DMS114 treated with DMSO at 0.1 percent for 48 hours (cell line): ENCODE measurements around the gene SGK2.

Experiments
- DNase-seq: peaks from one replicate; lab custom pipeline; 2025; ENCODE audit not compliant: unreplicated experiment; lab: John Stamatoyannopoulos, UW

SGK2 gene

DNA sequence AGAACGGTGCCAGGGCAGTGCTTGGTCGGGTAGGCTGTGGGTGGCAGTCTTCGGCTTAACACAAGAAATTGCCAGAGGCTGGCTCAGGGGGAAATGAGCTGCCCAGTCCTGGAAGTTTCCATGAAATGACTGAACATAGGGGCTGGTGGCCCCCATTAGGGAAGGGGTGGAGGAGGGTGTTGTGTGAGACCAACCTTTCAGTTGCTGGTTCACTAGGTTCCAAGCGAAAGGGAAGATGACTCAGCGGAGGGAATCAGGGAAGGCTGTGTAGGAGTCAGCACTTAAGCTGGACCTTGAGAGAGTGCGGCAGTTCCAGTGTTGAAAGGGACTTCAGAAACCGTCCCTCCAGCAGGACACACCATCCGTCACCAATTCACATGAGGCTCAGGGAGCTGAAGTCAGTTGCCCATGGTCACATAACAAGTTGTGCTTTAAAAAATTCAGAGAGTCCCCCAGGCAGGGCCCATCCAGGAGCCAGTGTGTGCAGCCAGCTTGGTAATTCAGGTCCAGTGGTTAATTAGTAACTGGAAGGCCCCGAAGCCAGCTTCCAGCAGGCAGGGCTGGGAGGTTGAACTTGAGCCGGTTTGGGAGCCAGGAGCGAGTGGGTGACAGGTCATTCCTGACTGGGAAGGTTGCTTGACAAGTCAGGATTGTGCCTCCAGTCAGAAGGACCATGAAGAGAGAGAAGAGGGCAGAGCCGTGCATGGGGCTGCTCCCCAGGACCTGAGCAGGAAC, at the start of gene SGK2:
SGK2 (plus strand) TSS at position 616 of the 735 bp plus-strand sequence. CDS start 7,469 bp downstream, outside the sequence.
- DNase-seq = no peak

DNA sequence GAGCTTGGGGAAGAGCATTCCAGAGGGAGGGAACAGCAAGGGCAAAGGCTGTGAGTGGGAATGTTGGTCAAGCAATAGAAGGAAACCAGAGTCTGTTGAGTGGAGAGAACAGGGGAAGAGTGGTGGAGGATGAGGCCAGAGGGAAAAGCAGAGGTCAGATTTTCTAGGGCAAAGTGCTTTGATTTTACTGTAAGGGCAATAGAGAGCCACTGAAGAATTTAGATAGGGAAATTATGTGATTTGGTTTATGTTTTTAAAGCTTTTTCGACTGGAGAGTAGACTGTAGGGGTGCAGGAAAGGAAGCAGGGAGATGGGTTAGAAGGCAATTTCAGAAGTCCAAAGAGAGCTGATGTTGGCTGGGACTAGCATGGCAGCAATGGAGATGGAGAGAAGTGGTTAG, 46.9 kb upstream of the SGK2 start:
- no peak for DNase-seq

DNA sequence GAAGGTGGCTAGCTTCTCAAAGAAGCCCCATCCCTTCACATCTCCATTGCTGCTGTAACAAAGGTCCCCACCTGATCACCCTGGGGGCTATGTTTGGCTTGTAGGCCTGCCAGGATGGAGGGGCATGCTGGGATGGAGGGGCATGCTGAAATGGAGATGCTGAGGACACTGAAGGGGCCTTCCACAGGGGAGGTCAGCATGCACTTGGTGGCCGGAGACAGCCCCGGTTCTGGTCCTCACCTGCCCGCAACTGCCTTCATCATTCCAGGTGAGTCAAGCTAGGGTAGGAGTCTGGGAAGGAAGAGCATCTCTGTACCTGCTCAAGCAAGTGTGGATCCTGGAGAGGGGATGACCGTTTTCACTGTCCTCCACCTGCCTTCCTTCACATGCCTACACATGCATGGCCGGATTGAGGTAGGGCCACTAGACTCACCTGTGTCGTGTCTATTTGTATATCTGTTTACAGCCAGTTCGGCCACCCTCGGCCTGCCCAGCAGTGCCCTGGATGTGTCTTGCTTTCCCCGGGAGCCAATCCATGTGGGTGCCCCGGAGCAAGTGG, 45.4 kb upstream of the SGK2 start:
- DNase-seq = no peak

DNA sequence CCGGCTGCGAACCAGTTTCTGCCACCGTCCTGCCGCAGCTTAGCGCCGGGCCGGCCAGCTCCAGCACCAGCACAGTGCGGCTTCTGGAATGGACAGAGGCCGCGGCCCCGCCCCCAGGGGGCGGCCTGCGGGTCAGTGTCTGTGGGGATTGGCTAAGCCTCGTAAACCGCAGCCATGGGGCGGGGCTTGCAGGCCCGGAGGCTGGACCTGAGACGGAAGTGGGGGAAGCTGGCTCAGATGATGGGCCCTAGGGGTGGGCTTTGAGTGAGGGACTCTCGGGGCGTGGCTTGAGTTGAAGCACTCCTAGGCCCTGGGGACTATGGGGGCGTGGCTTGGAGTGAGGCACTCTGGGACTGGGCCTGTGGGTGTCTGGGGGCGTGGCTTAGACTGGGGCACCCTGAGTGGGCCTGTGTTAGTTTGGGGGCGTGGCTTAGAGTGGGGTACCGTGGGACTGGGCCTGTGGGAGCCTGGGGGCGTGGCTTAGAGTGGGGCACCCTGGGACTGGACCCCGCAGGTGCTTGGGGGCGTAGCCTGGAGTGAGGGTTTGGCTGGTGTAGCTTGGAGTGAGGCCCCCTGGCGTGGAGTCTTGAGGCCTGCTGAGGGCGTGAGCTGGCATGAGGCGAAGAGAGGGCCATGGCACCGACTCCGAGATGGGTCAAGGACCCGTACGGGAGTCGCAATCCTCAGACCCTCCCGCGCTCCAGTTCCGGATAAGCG, 44.7 kb upstream of the SGK2 start:
- peak; percentile 90 for DNase-seq

DNA sequence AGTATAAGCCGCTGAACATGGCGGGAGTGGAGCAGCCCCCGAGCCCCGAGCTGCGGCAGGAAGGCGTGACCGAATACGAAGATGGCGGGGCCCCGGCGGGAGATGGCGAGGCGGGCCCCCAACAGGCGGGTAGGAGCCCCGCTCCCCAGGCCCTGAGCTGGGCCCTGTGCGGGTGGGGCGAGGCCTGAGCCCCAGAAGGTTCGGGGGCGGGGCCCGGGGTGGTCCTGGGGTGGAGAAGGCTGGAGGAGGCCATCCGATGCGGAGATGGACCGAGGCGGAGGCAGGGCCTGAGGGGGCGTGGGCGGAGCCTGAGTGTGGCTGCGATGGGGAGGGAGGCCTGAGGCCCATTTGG, 44.2 kb upstream of the SGK2 start:
- no peak for DNase-seq

DNA sequence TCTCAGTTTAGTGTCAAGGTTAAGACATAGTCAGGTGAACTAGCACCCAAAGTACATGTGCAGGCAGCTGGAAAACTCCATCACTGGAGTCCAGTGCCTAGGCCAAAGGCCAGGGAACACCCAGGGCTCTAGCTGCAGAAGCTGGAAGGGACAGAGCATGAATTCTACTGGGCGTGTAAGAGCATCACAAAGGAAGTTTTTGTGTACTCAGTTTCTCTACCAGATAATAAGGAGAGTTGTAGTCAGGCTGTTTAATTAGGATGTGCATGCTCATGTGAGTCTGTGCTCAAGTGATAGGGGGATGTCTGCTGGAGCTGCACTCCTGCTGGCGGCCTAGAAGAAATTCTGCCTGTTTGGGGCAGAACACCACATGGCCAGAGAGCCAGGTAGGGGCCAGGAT, 43.2 kb upstream of the SGK2 start:
- DNase-seq = no peak

DNA sequence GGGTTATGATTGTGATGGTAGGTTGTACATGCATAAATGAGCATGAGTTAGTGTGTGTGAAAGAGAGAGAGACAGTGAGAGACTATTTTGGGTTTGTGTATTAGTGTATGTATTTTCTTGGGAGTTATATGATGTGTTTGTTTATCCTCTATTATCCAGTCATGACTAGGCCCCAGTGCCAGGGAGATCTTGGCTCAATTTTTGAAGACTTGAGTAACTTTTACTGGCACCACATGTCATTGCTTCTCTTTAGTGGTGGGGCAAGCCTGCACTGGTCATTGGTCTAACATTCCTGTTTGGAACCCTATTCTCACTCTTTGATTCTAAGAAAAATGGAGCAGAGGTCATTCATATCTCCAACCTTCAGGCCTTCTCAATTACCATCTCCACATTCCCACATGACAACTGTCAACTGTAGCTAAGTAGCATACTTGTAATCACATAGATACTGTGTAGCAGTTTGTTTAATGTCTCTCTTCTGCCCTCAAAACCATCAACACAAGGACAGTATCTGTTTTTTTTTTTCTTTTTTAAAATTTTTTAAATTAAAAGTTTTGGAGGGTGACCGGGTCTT, 42.5 kb upstream of the SGK2 start:
- no peak for DNase-seq

DNA sequence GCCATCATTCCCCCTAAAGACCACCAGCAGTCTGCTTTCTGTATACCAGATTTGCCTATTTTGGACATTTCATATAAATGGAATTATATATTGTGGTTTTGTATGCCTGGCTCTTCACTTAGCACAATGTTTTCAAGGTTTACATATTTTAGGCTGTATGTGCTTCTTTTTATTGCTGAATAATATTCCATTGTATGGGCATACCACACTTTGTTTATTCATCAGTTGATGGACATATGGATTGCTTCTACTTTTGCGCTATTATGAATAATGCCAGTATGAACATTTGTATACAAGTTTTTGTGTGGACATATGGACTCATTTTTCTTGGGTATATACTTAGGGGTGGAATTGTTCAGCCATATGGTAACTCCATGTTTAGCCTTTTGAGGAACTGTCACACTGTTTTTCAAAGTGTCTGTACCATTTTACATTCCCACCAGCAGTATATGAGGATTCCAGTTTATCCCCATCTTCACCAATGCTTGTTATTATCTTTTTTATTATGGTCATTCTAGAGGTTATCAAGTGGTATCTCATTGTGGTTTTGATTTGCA, 38.7 kb upstream of the SGK2 start:
- DNase-seq = no peak

DNA sequence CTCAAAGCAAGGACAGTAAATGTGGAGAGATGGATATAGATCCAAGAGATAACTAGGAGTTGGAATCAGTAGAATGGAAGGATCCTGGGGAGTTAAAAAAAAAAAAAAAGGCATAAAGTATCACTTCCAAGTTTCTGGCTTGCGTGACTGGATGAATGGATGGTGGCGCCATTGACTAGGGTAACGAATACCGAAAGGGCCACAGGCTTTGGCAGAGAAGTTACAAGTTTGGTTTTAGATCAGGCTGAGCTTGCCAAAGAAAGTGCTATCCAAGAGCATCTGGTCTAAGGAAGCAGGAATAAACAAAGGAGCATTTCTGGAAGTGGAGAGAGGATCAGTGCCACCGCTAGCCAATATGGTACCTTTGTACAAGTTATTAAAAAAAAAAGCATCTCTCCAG, 33.8 kb upstream of the SGK2 start:
- DNase-seq = no peak

DNA sequence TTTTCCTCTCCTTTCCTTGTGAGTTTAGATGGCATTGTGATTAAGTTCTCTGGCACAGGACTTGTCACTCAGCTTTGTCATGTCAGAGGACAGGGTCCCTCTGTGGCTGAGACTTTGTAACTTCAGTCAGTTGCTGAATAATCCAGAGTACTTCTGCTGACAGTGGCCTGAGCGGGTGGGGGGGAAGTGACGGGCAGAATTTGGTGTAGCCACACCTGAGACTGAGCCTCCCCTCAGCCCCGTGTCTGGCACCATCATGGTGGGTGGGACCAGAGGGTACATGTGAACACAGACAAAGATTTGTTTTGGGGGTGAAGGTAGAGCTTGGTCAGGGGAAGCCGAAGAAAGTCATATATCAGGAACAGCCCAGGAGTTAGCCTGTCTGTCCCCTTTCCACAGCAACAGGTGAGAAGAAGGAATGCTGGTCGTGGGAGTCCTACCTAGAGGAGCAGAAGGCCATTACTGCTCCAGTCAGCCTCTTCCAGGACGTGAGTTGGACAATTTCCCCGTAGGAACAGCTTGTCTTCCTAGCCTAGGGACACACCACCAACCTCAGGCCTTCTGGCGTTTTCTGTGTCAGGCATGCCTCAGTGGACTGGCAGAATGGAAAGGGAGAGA, 30.5 kb upstream of the SGK2 start:
- no peak for DNase-seq

DNA sequence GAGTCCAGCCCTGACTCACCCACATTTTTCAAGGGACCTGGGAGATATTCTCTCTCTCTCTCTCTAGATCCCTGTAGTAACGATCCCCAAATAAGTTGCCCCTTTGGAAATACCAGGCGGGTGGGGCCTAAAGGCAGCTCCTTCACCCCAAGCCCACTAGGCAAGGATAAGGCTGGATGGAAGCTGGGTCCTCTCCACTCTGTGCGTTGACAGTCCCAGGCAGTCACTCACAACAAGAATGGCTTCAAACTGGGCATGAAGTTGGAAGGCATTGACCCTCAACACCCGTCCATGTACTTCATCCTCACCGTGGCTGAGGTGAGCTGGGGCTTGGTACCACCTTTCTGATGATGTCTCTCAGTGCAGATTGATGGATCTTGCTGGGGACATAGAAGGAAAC, 29.8 kb upstream of the SGK2 start:
- no peak for DNase-seq

DNA sequence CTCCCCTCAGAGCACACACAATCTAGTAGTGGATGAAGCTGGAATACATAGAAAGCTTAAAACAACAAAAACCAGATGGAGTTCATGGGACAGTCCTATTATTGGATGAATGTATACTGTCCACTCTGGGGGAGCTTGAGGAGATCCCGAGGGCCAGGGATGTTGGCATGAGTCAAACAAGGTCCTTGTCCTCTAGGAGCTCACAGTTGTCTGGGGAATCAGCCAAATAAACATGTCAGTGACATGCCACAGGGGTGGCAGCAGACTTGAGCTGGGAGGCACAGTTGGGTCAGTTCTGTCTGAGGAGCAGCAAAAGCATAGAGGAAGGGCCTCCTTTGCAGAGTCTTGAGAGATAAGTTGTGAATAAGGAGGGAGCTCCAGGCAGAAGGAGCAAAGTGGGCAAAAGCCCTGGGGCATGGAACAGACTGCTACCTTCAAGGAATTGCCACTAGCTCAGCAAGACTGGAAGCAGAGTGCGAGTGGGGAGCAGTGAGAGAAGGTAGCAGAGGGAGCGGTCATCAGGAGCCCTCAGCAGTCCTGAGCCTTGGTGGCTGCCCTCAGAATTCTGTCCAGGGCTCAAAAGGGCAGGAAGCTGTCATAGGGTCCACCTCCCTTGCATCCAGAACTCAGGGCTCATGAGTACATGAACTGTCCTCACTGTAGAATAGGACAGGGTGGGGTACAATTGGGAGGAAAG, 29.2 kb upstream of the SGK2 start:
- DNase-seq = no peak

DNA sequence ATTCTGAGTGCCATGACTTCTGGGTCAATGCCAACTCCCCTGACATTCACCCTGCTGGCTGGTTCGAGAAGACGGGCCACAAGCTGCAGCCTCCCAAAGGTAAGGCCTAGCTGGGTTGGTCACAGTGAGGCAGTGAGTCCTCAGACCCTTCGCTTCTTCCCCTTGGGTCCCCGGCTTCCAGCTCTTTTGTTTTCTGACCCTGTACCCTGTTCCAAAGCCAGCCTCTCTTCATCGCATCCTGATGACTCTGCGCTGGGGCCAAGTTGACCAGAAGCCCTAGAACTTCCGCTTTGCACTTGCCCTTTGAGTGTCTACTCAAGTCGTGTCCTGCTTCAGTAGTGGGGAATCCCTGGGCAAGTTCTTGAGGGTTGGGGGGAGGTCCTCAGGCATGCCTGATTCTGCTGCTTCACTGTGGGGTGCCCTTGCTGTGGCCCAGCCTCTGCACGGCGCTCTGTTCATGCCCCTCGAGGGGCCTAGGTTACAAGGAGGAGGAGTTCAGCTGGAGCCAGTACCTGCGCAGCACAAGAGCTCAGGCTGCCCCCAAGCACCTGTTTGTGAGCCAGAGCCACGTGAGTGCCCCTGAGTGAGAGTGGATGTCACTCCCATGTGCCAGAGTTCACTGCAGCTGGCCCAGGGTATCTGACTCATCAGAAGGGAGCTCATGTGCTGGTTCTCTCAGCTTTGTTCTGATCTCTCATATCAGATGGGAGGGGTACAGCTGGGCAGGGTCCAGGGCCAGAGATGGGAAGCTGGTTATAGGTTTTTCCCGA, 28.3 kb upstream of the SGK2 start:
- DNase-seq = no peak

DNA sequence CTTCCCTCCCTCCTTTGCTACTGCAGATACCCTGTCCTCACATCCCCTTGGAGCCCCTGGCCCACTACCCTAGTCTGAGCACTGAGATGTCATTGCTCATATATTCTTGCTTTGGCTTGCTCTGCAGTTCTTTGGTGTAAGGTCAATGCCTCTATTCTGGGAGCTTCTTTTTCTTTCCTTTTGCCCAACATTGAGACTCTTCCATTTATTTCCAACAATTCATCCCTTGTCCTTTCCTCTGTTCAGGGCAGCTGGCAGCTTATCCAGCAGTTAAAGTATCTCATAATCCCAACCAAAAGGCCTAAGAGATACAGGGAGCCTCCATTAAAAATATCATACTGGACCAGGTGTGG, 27.8 kb upstream of the SGK2 start:
- no peak for DNase-seq

DNA sequence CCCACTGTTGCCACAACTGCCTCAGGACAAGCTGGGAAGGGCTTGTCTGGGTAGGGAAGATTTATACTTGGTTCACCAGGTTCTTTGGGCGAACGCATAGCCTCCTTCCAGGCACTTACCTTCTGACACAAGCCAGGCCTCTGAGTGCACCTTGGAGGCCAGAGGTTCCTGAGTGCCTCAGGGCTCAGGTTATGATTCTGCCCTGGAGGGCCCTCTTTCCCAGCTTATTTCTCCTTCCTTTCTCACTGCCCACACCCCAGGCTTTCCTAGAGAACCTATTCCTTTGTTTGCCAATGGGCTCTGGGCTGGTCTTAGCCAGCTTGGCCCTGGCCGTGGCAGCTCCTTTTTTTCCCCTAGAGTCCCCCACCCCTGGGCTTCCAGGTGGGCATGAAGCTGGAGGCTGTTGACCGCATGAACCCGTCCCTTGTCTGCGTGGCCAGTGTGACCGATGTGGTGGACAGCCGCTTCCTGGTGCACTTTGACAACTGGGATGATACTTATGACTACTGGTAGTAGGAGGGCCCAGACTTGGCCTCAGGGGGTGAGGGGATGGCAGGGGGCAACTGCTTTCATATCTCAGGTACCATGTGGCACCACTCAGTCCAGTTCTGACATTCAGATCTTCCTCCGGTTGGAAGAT, 26.3 kb upstream of the SGK2 start:
- no peak for DNase-seq

DNA sequence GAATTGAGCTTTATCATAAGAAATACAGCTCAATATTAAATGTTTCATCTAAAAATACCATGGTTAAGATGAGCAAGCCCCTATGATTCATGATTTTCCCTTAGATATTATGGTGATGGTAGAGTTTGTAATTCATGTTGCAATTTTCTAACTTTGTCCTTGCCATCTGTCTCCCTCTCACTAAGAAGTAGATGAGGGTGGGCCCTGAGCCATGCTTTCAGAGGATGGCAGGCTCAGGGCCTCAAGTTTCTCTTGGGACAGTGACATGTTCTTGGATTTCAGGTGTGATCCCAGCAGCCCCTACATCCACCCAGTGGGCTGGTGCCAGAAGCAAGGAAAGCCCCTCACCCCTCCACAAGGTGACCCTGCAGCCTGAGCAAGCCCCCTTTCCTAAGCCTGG, 25.8 kb upstream of the SGK2 start:
- no peak for DNase-seq

DNA sequence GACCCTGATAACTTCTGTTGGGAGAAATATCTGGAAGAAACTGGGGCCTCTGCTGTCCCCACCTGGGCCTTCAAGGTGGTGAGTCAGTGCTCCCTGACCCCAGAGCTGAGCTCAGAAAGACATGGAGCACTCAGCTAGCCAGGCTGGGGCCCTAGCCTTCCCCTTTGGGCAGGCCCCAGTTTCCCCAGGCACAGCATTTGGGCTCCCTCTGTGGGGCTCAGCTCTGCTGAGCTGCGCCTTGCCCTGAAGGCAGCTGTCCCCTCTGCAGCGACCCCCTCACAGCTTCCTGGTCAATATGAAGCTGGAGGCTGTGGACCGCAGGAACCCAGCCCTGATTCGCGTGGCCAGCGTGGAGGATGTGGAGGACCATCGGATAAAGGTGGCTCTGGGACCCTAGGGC, 24.8 kb upstream of the SGK2 start:
- DNase-seq = no peak

DNA sequence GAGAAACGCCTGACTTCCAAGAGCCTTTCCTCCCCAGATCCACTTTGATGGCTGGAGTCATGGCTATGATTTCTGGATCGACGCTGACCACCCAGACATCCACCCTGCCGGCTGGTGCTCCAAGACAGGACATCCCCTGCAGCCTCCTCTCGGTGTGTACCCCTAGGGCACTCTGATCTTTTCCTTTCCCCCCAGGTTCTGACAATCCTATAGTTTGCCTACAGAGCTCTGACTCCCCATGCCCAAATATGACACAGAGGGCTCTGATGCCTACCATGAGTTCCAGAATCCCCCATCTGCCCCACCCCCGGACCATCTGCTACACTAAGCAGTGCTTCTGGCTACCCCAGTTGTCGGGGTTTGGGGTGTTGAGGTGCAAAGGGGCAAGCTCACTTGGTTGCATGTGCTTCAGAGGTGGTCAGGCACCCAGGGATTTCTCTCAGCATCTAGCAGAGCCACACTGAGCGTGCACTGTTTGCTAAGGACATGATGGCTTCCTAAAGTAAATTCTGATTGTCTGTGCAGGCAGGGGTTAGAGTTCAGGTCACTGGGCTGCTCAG, 24.0 kb upstream of the SGK2 start:
- DNase-seq = no peak

DNA sequence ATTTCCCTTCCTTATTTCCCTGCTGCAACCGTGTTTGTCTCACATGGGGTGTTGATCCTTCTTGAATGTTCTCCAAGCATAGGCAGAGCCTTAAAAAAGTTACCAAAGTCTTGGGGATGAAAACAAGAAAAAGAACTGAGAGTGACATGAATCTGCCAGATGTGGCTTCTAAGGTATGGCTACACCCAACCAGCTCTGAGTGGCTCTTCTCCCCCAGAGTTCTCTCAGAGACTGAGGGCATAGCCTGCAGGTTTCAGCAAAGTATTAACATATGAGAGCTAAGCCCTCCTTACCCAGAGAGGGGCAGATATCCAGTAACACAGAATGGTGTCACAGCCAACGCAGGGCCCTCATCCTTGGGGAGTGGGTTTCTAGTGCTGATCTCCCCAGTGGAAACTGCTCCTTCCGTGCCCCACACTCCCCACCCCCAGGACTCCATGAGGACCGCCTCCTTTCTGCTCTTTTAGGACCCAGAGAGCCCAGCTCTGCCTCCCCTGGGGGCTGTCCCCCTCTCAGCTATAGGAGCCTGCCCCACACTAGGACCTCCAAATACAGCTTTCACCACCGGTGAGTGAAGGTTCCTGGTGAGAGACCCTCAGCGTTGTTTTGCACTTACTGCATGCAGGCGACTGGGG, 23.3 kb upstream of the SGK2 start:
- no peak for DNase-seq
